Gastrocnemius medialis (tissue), 4 donors: Measurements from ENCODE around the gene LHFPL6.

Experiments used
- POLR2A ChIP-seq, 2 donors: fragments of 450-650 bp; IDR thresholded peaks; one replicate each; pipeline ENCODE4 v1.6.1; 2017; ENCODE audit warnings: antibody characterized with exemption in 2 of 2, mild to moderate bottlenecking in 2 of 2, moderate library complexity in 2 of 2
- TF ChIP-seq, protein P1 (sequence below), 5 experiments: fragments of 450-650 bp in 3 of 5; fragments of 200-600 bp in 2 of 5; sonication (generic) in 2 of 5; IDR thresholded peaks in 4 of 5; conservative IDR thresholded peaks in 1 of 5; 1 replicate in 4 of 5; 2 replicates in 1 of 5; pipeline ENCODE4 v1.5.1; 2016 to 2019; ENCODE audit warnings: antibody characterized with exemption in 5 of 5, mild to moderate bottlenecking in 3 of 5, moderate library complexity in 3 of 5

- TF ChIP-seq, protein P1, sequence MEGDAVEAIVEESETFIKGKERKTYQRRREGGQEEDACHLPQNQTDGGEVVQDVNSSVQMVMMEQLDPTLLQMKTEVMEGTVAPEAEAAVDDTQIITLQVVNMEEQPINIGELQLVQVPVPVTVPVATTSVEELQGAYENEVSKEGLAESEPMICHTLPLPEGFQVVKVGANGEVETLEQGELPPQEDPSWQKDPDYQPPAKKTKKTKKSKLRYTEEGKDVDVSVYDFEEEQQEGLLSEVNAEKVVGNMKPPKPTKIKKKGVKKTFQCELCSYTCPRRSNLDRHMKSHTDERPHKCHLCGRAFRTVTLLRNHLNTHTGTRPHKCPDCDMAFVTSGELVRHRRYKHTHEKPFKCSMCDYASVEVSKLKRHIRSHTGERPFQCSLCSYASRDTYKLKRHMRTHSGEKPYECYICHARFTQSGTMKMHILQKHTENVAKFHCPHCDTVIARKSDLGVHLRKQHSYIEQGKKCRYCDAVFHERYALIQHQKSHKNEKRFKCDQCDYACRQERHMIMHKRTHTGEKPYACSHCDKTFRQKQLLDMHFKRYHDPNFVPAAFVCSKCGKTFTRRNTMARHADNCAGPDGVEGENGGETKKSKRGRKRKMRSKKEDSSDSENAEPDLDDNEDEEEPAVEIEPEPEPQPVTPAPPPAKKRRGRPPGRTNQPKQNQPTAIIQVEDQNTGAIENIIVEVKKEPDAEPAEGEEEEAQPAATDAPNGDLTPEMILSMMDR (IDR thresholded peaks at IDR 0.05 in 4 of 5, conservative IDR thresholded peaks at IDR 0.05 in 1 of 5): no peak
- no peak for TF ChIP-seq POLR2A (IDR thresholded peaks at IDR 0.05)
Measured at GRCh38 chr13:39407786-39408185, 195.2 kb downstream of the LHFPL6 start.
